HG03520 (cell line): ENCODE data around the gene TRMT44.
"Not testable (repeated sequence)": the region's sequence is repeated elsewhere in the genome, so short reads cannot be mapped to it uniquely, and the experiment has no call there.

ENCODE experiments used
- ATAC-seq: cut with Tn5 transposase; IDR thresholded peaks from one replicate; pipeline ENCODE4 v1.9.1; 2021; ENCODE audit warnings: mild to moderate bottlenecking, moderate library complexity; ENCODE audit not compliant: unreplicated experiment

TRMT44 gene

DNA sequence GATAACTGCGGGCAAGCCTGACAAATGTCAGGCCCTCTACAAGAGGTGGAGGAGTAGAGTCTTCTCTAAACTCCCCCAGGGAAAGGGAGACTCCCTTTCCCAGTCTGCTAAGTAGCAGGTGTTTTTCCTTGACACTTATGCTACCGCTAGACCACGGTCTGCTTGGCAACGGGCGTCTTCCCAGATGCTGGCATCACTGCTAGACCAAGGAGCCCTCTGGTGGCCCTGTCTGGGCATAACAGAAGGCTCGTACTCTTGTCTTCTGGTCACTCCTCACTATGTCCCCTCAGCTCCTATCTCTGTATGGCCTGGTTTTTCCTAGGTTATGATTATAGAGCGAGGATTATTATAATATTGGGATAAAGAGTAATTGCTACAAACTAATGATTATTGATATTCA, 33.7 kb upstream of the TRMT44 start:
- not testable (repeated sequence) for ATAC-seq

DNA sequence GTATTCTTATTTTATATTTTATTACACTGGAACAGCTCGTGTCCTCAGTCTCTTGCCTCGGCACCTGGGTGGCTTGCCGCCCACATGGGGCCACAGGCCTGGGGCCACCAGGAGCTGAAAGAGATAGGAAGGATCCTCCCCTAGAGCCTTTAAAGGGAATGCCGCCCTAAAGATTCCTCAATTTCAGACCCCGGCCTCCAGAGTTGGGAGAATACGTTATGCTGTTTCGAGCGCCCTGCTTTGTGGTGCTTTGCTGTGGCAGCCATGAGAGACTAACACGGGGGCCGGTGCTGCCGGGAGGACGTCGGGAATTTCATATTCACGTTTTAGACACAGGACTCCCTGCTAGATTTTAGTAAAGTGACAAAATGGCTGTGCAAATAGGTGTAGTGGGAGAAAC, 33.3 kb upstream of the TRMT44 start:
- no peak for ATAC-seq

DNA sequence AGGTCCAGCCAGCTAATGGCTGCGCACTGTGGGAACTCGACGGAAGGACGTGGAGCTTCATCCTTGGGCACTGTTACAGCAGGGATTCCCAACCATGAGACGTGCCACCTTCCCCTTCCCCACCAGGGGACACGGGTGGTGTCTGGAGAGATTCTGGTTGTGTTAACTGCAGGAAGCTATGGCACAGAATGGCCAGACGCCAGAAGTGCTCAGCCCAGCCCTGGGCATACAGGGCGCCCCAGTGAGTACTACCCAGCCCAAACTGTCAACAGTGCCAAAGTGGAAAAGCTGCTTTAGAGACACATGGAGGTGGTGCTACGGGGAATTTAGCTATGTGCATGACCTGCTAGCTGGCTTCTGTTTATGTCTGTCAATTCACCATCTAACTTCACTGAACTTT, 32.8 kb upstream of the TRMT44 start:
- ATAC-seq, result no peak

GRCh38 chr4:8409264-8410065, 31.1 kb upstream of the TRMT44 start:
- ATAC-seq, result no peak

DNA sequence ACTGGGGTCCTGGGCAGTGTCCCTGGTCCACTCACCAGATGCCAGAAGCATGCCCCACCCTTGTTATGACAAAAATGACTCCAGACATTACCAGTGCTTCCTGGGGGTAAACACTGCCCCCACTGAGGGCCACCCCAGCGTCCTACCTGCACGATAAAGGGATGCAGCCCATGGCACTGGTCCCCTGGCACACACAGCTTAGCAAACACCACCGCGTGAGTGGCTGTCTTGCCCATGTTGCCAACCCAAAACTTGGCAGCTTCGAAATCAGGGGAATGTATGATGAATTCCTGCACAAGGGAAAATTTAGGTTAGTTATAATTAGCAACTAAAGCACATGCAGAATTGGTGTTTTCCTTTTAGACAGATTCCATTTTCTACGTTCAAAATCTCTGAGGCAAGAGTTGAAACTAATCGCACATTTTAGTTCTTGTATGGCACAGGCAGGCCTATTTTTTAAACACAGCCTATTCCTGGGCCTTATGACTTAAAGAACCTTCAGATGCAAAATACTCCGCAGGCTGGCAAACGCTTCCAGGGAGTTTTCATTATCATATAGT, 30.4 kb upstream of the TRMT44 start:
- ATAC-seq, result no peak

DNA sequence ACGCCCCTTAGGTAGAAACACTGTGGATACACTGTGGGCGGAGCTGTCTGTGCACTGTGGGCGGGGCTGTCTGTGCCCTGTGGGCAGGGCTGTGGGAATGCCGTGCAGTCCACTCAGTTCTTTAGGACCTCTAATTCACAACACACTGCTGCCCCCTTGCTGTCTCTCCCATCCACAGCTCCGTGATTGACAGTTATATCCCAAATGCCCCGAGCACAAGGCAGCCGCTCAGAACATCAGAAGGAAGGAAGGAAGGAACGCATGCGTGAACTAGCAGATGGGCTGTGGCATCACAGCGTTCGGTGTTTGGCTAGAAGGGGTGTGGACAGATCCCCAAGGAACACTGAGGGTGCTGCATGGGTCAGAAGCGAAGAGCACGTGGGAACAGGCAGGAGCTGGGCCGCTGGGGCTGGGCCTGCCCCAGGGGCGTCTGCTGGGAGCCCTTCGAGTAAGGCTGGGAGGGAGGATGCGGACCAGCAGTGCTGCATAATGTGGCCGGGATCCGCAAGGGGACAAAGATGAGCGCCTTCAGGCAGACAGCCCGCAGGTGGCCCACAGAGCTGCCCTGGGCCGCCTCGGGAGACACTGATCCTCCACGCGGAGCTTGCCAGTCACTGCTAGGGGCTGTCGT, 29.8 kb upstream of the TRMT44 start:
- no peak for ATAC-seq

DNA sequence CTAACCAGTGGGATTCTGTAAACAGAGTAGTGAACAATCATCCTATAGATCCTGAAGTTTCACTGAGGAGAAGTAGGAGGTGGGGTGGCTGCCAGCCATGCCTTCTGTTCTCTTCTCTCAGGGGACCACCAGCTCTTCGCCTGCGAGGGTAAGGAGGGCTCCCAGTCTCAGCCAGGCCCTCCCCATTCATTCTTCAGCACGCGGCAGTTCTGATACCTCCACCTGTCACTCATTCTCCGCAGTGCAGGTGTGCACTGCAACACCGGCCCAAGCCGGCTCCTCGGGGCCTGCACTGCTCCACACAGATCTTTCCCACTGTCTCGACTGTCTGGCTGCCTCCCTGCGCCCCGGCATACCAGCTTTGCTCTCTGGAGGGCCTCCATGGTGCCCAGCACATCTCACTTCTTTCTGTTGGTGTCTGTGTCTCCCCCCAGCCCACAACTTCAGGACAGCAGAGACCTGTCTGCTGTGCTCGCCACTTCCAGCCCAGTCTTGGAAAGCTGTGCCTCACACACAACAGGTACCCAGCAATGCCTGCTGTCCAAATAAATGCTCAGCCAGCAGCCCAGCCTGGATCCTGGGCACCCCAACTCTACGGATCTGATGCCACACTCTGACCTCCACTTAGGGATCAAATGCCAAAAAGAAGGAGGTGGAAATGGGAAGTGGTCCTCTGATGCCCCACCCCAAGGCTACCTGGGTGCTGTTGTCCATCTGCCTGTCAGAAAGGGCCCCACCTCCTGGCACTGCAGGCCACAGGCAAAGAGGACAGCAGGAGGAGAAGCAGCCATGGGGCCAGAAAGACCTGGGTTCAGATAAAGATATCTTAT, 29.0 kb upstream of the TRMT44 start:
- ATAC-seq, result no peak

DNA sequence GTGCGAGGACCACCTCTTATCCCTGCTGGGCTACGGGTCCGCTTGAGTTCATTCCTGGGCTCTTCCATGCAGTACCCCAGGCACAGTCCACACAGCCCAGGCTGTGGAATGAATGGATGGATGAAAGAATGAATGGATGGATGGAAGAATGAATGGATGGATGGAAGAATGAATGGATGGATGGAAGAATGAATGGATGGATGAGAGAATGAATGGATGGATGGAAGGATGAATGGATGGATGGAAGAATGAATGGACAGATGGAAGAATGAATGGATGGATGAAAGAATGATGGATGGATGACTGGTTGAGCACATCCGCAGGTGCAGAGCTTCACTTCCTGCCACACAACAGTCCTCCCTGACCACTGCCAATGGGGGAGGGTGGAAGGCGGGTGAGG, 28.3 kb upstream of the TRMT44 start:
- no peak for ATAC-seq

GRCh38 chr4:8414377-8414776, 26.2 kb upstream of the TRMT44 start:
- no peak for ATAC-seq

GRCh38 chr4:8417071-8417614, 23.4 kb upstream of the TRMT44 start:
- ATAC-seq, result no peak

DNA sequence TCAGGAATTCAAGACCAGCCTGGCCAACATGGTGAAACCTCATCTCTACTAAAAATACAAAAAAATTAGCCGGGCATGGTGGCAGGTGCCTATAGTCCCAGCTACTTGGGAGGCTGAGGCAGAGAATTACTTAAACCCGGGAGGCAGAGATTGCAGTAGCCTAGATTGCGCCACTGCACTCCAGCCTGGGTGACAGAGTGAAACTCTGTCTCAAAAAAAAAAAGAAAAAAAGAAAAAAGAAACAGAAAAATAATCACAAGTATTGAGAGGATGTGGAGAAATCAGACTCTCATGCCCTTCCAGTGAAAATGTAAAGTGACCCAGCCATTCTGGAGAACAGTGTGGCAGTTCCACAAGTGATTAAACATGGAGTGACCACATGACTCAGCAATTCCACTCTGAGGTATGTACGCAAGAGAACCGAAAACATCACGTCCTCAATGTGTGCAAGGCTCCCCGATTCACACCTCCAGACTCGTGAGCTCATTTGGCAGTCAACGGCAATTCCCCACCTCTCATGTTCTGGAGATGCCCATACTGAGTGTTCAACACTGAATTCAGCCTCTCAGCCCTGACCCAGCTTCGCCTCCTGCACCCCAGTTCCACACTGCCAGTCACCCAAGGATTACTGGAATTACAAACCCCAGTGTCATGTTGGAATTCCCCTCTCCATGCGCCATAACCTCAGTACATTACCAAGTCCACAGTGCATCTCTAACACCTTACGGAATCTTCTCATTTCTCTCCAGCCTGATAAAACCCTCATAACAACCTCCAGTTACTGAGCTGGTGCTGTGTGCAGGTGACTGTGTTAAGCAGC, 21.1 kb upstream of the TRMT44 start:
- ATAC-seq, result peak; percentile 89

- not testable (repeated sequence) for ATAC-seq
Observed at GRCh38 chr4:8420151-8420550, 20.4 kb upstream of the TRMT44 start.

GRCh38 chr4:8422327-8422726, 18.2 kb upstream of the TRMT44 start:
- no peak for ATAC-seq

DNA sequence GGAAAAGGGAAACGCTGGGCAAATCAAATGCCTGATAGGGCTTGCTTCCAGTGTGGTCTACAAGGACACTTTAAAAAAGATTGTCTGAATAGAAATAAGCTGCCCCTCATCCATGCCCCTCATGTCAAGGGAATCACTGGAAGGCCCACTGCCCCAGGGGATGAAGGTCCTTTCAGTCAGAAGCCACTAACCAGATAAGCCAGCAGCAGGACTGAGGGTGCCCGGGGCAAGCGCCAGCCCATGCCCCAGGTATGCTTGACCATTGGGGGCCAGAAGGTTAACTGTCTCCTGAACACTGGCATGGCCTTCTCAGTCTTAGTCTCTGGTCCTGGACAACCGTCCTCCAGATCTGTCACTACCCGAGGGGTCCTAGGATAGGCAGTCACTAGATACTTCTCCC, 17.8 kb upstream of the TRMT44 start:
- no peak for ATAC-seq

GRCh38 chr4:8427262-8427661, 13.3 kb upstream of the TRMT44 start:
- no peak for ATAC-seq

DNA sequence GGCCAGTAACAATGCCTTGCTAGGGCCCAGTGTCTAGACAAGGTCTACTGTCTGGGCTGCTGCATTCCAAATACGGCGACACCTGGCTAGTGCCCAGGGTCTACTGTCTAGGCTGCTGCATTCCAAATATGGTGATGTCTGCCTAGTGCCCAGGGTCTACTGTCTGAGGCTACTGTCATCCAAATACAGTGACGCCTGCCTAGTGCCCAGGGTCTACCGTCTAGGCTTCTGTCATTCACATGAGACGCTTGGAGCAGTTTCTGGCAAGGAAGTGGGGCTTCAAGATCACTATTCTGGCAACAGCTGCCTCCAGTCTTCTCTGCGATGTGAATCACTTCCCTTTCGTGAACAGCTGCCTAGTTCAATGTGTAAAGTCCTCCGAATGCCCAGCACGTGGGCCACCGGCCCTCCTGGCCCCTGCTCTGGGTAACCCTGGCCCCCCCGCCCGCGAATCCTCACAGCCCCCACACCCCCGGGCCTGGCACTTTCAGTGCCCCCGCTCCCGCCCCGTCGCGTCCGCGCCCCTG, 12.8 kb upstream of the TRMT44 start:
- ATAC-seq, result peak; percentile 53

GRCh38 chr4:8428288-8429097, 12.1 kb upstream of the TRMT44 start:
- peak; percentile 89 for ATAC-seq

GRCh38 chr4:8431553-8431952, 9.0 kb upstream of the TRMT44 start:
- no peak for ATAC-seq

- no peak for ATAC-seq
Observed at GRCh38 chr4:8433136-8433535, 7.4 kb upstream of the TRMT44 start.
